ENCODE data around the gene ZDHHC6.
"Not testable (repeated sequence)": the region's sequence is repeated elsewhere in the genome, so short reads cannot be mapped to it uniquely, and the experiment has no call there.

Gene ZDHHC6

DNA sequence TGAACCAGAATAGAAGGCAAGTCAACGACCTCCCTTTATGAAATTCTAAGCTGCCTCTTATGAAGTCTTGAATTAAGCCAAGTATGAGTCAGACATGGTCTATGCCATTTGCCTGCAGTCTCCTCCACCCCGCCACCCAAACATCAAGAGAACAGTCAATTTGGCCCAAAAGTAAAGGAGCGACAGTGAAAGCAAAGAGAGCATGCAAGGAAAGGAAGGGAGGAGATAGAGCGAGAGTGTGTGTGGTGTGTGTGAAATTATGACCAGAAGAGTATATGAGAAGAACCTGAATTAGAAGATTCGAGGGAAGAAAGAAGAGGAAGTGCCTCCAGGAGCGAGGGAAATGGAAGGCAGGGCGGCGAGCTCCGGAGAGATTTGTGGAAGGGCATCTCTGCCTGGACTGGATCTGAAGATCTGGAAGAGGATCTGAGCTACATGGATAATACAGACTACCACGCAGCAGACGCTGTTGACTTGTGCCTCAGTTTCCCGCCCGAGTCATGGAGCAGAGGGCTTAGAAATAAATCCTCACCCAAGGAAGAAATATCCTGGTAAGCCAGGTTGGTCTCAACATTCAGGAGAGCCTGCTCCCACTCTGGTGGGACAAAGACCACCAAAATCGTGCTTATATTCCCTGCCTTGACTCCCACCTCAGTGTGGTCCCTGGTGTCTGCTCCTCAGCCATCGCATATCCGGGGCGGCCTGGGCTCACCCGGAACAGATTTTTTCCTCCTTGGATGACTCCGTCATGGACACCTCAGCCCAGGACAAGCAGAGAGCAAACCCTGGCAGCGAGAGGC, 459 bp downstream of the ZDHHC6 start:
- no peak for DNase-seq (ENCODE audit: low read depth in 2 of 3, low spot score in 2 of 3)

DNA sequence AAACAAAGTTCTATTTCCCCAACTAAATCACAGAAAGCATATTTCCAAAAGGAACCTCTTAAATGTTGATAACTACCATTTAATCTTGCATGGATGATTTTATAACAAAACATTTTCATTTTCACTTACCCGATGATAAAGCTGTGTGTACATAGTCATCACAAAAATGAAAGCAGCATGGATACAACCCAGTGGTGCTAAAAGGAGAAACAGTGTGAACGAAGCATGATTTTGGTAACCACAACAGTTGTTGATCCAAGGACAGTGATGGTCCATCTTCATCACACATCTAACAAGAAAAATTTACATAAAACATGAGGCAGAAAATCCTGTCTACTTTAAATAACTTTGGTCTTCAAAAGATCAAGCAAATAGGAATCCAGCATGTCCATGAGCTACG, 4.7 kb downstream of the ZDHHC6 start:
- no peak for DNase-seq (ENCODE audit: low read depth in 2 of 3, low spot score in 2 of 3)

DNA sequence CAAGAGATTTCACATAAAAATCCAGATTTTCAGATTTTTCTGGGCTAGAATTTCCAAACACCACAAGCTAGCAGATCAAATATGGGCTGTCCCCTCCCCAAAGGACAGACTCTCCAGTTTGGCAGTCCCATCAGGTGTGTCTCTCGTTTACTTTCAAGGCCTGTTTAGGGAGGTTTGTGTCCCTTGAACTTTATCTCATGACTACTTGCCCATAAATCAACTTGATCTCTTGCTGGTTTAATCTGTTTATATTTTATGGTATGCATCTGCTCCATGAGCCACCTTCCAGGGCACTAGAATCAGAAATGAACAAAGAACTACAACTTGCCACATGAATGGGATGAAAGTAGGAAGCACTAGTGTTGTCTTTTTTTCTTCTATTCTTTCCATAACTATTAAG, 5.2 kb downstream of the ZDHHC6 start:
- no peak for DNase-seq (ENCODE audit: low read depth in 2 of 3, low spot score in 2 of 3)

DNA sequence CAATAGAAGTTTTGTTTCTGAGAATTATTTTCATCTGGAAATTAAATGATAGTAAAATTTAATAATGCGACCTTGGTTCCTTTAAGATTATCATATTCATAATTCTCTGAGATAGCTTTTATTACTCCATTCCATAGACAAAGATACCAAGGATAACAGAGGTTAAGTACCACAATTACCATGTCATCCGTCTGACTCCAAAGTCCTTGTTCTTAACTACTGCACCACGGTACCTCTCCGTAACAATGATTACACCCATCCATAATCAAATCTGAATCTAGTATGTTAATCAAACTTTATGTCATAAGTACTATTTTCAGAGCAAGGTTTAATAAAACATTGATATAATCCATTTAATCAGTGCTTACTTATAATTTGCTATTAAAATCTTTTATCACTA, 8.4 kb downstream of the ZDHHC6 start:
- DNase-seq (ENCODE audit: low read depth in 2 of 3, low spot score in 2 of 3) = no peak

DNA sequence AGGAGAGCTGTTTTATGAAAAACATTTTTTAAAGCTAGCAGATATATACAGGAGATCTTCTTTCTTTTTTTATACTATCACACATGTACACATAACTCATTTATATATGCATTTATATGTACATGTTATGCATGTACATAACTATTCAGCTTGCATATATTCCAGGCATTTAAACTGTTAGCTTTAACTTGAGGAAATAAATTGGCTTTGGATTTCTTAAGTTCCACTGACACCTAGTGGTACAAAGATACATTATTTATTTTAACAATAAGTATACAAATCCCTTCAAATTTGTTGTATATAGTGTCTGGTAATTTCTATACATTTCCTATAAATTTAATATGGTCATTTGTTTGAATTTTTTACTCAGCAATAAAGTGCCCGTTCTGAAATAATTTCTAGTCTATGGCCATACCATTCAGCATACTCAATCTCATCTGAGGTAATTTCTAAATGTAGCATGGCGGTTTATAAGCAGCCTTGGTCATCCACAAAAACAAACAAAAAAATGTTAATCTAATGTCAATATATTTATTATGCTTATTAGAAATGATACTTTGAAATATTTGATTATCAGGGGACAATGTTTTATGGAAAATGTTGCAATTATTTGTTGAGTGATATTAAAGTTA, 11.6 kb downstream of the ZDHHC6 start:
- DNase-seq (ENCODE audit: low read depth in 2 of 3, low spot score in 2 of 3) = no peak

DNA sequence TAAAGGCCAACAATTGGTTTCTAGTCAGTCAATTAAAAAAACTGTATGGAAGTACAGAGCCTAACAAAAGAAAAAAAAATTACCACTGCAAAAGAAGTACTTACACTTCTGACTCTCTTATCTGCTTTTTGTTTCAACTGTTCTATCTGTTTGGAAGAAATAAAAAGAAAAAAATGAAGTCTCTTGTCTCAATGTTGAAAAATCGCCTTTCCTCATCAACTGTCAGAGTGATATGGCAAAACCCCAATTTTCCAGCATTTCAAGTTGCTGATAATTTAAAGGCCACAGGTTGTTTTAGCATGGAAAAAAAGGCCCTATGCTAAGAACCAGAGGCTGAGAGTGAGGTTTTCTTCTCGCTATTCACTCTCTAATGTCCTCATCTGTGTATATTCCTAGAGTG, 13.6 kb downstream of the ZDHHC6 start:
- no peak for DNase-seq (ENCODE audit: low read depth in 2 of 3, low spot score in 2 of 3)

DNA sequence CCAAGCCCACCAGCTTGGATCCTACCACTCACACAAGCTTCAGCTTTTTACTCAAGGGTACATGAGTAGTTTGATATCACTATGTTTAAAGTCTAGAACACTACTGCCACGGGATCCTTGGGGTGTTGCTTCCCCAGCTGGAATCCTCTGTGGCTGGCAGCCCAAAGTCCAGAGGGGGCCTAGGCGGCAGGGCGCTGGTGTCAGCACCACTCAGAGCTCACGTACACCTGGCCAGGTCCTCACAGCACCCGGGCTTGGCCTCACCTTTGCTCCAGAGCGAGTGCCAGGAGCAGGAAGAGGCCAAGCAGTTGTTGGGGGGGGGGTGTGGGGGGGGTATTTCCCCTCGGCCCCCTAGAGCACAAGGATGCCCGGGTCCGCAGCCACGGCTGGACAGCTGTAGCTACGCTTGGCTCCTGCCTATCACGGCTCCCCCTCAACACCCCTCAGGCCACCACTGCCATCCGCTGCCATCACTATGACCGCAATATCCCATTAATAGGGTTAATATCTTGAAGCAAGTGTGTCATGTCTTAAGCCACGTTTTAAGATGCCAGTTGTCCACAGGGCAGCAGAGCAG, 17.0 kb downstream of the ZDHHC6 start:
- DNase-seq (ENCODE audit: low read depth in 2 of 3, low spot score in 2 of 3) = no peak

DNA sequence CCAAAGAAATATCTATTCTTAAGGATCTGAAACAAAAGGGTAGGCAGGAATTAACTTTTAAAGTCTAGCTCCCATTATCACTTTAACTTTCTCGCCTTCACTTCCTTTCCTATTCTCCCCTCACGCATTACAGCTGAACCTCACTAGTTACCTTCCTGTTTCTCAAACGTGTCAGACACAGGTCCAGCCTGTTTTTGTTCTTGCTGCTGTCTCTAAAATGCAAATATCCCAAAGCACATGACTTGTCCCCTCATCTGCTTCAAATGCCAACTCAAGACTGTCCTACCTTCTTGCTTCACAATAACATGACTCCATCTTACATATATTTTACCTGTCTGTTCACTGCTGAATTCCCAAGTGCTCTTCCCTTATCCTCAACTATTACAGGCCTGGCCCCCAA, 17.6 kb downstream of the ZDHHC6 start:
- DNase-seq (ENCODE audit: low read depth in 2 of 3, low spot score in 2 of 3) = no peak

DNA sequence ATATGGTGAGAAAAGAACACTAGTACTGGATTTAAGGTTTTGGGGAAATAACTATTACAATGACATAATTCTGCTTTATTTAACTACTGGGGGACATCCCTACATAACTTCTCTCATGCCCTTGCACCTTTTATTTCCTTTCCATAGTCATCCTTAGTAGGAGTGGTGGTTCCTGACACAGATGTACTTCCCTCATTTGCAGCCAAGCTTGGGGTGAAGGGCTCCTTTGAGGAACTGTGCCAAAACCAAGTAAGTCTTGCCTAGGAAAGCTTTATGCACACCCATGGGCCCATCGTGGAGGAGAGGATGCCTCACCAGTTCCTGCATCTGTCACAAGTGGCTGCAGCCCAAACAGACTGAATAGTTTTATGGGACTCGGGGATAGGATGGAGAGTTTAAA, 20.6 kb downstream of the ZDHHC6 start:
- DNase-seq (ENCODE audit: low read depth in 2 of 3, low spot score in 2 of 3) = no peak

DNA sequence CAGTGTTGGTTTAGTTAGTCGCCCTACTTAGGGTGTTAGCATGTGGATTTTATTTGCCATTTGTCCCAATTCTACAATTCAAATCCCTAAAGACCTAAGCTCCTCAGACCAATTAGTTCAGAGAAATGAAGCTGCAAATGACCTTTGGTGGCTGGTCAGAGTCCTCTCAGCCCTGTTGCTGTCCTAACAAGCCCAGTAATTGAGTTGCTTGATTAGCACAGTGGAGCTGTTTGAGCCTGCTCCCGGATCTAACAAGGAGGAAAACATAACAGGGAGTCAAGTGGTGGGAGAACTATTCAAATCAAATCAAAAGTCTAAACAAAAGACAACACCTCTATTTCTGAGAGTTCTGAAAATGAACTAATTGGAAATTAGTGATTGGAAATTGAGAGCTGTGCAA, 22.1 kb downstream of the ZDHHC6 start:
- DNase-seq (ENCODE audit: low read depth in 2 of 3, low spot score in 2 of 3) = no peak

DNA sequence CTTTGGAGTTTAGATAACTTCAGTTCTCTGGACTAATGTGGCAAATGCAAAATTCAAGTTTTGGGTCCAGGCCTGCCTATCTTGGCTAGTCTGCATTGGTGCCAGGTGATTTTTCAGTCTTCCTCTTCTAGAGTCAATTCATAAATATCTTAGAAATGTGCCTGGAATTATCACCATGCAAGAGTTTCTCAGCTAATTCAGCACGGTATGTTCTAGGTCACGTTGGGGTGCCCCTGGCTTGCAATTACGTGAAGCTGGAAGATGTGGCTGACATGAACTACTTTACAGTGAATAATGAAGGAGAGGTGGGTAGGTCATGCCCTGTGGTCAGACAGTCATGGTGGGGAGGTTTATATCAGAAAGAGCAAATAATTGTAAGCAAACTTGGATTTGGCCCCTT, 25.0 kb downstream of the ZDHHC6 start:
- DNase-seq (ENCODE audit: low read depth in 2 of 3, low spot score in 2 of 3) = no peak

DNA sequence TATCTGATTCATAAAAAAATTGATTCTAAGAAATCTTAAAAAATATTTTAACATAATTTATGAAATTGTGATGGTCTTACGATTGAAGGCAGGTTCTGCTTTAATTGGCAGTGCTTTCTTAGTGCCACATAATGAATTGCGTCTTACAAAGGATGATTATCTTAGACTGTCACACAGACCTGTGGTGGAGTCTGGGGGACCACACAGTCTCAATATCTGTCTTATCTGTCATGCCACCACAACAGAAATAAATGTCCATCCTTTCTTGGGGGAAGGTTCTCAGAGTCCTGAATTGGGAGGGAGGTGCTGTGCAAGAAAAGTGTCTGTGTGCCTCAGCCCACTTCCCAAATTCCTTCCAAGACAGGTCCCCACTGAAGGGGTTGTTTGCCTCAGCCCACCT, 34.0 kb downstream of the ZDHHC6 start:
- DNase-seq (ENCODE audit: low read depth in 2 of 3, low spot score in 2 of 3) = no peak

DNA sequence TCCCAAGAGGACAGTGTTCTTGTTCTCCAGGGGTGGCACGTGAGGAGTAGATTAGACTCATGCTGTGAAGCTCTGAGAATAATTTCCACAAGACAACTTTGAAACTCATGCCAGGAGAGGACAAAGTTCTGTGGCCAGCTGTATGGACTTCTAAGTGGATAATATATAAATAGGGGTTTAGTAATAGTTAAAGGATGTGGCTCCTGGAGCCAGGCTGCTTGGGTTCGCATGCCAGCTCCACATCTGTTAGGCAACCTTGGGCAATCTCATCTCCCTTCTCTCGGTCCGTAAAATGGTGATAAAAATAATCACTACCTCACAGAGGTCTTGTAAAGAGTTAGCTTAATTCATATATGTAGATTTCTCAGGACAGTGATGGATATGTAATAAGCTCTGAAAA, 37.0 kb downstream of the ZDHHC6 start:
- DNase-seq (ENCODE audit: low read depth in 2 of 3, low spot score in 2 of 3) = no peak

DNA sequence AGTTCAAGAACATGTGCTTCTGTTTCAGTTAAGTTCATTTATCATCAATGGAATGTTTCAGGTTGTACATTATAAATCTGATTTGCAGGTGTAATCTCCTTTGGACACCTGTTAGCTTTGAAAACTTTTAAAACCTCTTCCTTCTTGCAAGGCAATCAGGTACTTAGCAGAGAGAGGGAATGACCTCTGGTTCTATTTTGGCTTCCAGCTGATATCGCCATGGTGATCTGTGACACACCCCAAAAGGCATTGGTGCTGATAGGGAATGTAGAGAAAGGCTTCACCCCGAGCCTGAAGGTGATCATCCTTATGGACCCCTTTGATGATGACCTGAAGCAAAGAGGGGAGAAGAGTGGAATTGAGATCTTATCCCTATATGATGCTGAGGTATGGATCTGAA, 37.4 kb downstream of the ZDHHC6 start:
- no peak for DNase-seq (ENCODE audit: low read depth in 2 of 3, low spot score in 2 of 3)

DNA sequence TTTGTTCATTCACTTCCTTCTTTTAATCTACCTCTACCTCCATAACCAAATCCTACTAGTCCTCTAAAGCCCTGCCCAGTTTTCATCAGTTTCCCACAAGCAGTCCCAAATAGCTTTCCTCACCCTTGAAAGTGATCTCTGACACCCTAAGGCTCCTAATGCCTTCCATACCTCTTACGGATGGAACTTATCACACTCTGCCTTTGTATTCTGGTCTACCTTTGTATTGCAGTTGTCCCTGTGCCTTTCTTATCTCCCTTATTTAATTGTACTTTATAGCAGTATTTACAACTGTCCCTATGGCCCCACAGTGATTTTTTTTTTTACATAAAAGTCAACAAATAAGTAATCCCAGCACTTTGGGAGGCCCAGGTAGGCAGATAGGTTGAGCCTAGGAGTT, 39.0 kb downstream of the ZDHHC6 start:
- DNase-seq (ENCODE audit: low read depth in 2 of 3, low spot score in 2 of 3) = no peak

DNA sequence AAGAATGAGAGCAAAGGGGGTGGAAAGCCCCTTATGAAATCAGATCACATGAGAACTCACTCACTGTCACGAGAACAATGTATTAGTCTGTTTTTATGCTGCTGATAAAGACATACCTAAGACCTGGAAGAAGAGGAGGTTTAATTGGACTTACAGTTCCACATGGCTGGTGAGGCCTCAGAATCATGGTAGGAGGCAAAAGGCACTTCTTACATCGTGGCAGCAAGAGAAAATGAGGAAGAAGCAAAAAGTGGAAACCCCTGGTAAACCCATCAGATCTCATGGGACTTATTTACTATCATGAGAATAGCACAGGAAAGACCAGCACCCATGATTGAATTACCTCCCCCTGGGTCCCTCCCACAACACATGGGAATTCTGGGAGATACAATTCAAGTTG, 39.9 kb downstream of the ZDHHC6 start:
- not testable (repeated sequence) for DNase-seq (ENCODE audit: low read depth in 2 of 3, low spot score in 2 of 3)

DNA sequence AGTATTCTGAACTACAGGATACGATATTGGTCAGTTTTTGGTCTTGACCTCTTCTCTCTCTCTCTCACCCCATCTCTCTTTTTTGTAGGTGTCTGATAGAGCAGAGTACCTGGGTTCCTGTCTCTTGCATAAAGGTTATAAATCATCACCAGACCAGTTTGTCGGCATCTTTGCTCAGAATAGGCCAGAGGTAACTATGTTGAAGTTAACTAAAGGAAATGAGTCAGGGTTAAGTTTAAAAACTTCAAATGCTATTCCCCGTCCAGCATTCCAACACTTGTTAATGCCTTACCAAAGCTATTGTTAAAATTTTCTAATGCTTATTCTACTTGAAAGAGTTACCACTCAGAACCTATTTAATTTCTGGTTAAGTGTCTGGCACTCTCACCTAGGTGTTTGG, 42.1 kb downstream of the ZDHHC6 start:
- DNase-seq (ENCODE audit: low read depth in 2 of 3, low spot score in 2 of 3) = no peak

DNA sequence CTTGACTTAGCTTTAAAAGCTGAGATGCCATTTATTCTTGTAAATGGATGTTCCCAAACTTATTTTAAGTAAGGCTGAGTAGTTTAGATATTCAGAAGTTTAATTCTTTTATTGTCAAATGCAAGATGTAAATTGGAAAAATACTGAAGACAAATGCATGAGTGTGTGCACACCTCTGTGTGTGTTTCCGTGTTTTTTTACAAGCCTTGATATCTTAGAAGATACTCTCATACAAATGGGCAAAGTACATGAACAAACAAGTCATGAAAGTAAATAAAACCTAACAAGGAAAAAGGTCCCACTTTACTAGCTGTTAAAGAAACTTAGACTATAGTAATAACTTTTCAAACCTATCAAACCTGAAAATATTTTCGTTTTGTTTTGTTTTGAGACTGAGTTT, 43.8 kb downstream of the ZDHHC6 start:
- no peak for DNase-seq (ENCODE audit: low read depth in 2 of 3, low spot score in 2 of 3)

DNA sequence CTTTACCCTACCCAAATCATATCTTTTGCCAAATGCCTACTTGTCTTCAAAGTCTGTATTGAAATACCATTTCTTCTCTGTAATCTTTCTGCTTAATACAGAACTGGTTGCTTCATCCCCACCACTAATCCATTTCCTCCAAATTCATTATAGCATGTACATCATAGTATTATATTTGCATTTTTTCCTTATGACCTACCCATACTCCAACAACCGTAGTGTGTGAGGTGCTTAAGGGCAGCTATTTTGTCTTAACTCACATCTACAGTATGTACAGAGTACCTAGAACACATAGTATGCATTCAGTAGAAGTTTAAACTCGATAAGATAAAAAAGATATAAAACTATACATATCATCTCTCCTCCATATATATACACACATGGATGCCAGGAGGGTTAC, 49.1 kb downstream of the ZDHHC6 start:
- DNase-seq (ENCODE audit: low read depth in 2 of 3, low spot score in 2 of 3) = no peak

DNA sequence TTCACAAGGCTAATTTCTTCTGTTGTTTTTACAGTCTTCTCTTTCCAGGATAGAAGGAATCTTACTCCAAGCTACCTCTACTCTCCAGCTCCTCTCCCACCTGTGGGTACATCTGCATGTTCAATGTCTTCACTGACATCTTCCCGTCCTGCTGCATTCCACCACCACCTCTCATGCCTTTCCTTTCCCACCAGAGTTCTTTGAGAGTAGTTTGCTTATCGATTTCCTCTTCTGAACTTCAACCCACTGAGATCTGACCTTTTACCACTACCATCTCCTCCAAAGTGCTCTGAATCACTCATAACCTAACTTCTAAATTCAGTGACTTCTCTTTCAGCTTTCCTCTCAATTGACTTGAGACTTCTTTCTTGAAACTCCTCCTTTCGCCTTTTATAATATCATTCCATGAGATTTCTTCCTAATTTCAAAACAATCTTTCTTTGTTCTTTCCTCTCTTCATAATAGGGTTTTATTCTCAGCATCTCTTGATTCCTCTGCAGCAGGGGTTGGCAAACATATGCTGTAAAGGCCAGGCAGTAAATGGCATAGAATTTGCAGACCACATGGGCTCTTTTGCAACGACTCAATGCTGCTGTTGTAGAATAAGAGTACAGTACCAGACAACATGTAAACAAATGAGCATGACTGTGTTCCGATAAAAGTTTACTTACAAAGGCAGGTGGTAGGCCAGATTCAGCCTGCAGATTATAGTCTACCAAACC, 50.7 kb downstream of the ZDHHC6 start:
- DNase-seq (ENCODE audit: low read depth in 2 of 3, low spot score in 2 of 3) = no peak

DNA sequence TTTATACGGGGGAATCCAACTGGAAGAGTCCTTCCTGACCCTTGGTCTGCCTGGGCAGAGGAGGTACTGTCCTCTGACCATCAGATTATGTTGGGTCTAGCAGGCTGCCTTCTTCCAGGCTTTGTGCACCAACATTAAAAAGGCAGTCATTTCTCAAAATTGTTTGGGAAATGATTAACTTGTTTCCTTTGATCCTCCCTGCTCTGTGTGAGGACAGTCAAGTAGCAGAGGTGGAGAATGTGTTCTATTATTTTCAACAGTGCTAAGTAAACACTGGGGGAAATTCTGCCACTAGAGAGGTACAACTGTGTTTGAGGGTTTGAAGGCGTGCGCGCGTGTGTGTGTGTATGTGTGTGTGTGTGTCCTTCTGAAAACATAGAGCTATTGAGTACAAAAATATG, 52.2 kb downstream of the ZDHHC6 start:
- DNase-seq (ENCODE audit: low read depth in 2 of 3, low spot score in 2 of 3) = no peak

DNA sequence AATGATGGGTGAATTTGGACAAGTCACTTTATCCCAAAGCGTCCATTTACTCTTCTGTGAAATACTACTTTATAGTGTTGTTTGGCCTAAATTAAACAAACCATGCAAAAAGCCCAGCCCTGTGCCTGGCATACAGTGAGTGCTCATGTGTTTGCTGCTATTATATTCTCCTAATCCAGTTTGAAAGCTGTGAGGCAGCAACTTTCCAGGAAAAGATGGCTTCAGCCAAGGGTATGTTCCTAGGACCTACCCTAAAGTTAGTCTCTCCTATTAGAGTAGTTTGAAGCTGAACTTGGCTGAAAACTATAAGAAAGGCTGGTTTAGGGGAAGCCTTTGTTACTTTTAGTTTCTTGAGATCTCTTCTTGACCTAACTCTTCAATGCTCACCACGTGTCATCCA, 52.9 kb downstream of the ZDHHC6 start:
- DNase-seq (ENCODE audit: low read depth in 2 of 3, low spot score in 2 of 3) = no peak

All from activated CD8-positive, alpha-beta memory T cell treated with anti-CD3 and anti-CD28 coated beads for 48 hours (primary cell).